GM23338 (cell line): Measurements from ENCODE around the gene ZC3H12C. TPM values are rescaled to one million over a fixed set of nuclear protein-coding genes. Genes with fewer than 3 reads are reported as not detected.
"Not testable (repeated sequence)": the region's sequence is repeated elsewhere in the genome, so short reads cannot be mapped to it uniquely, and the experiment has no call there.

Experiments used
- ATAC-seq: fragments of 200-7000 bp; cut with Tn5 transposase; 3 replicates; pipeline ENCODE4 v1.9.1; 2020
- DNase-seq: peaks from one replicate; pipeline ENCODE4 v3.0.0-alpha.2; 2015; ENCODE audit warnings: low spot score
- H2AFZ ChIP-seq: fragments of 200-600 bp; sonication (generic); 2 replicates; pipeline ENCODE4 v1.8.0; 2016; ENCODE audit warnings: antibody characterized with exemption, mild to moderate bottlenecking, moderate library complexity
- H3F3A ChIP-seq: fragments of 200-600 bp; sonication (generic); replicated peaks from 2 replicates; pipeline ENCODE4 v1.8.0; 2017; ENCODE audit warnings: antibody characterized with exemption, mixed run types, low read depth
- H3K27ac ChIP-seq: fragments of 200-600 bp; sonication (generic); 2 replicates; pipeline ENCODE4 v1.6.1; 2016; ENCODE audit warnings: low read depth
- H3K27me3 ChIP-seq: fragments of 200-600 bp; sonication (generic); 2 replicates; pipeline ENCODE4 v1.8.0; 2016; ENCODE audit warnings: mild to moderate bottlenecking, mixed run types, moderate library complexity; ENCODE audit not compliant: insufficient read depth
- H3K36me3 ChIP-seq: fragments of 200-600 bp; sonication (generic); 2 replicates; pipeline ENCODE4 v1.8.0; 2016; ENCODE audit warnings: mild to moderate bottlenecking; ENCODE audit not compliant: insufficient read depth
- H3K4me1 ChIP-seq: fragments of 200-600 bp; sonication (generic); 2 replicates; pipeline ENCODE4 v1.8.0; 2016; ENCODE audit warnings: mild to moderate bottlenecking, moderate library complexity; ENCODE audit not compliant: insufficient read depth
- H3K4me2 ChIP-seq: fragments of 200-600 bp; sonication (generic); 2 replicates; pipeline ENCODE4 v1.7.1; 2017; ENCODE audit warnings: mixed run types
- H3K4me3 ChIP-seq: fragments of 200-600 bp; sonication (generic); 2 replicates; pipeline ENCODE4 v1.6.1; 2016; ENCODE audit warnings: mixed run types
- H3K79me2 ChIP-seq: fragments of 200-600 bp; sonication (generic); replicated peaks from 2 replicates; pipeline ENCODE4 v1.8.0; 2017; ENCODE audit warnings: mild to moderate bottlenecking; ENCODE audit not compliant: insufficient read depth
- H3K9me2 ChIP-seq: fragments of 200-600 bp; sonication (generic); 2 replicates; pipeline ENCODE4 v1.8.0; 2017; ENCODE audit not compliant: insufficient read depth
- H4K20me1 ChIP-seq: fragments of 200-600 bp; sonication (generic); replicated peaks from 2 replicates; pipeline ENCODE4 v1.8.0; 2017; ENCODE audit warnings: mild to moderate bottlenecking; ENCODE audit not compliant: insufficient read depth
- H3K27ac Mint-ChIP-seq: 2 replicates; pipeline ENCODE4 v1.8.0; 2020; ENCODE audit warnings: inconsistent platforms, mild to moderate bottlenecking, moderate library complexity, mixed read lengths
- H3K27me3 Mint-ChIP-seq: 3 replicates; pipeline ENCODE4 v1.8.0; 2022; ENCODE audit warnings: low read depth, mild to moderate bottlenecking, moderate library complexity, mixed read lengths, inconsistent platforms; ENCODE audit not compliant: insufficient read depth, poor library complexity
- H3K36me3 Mint-ChIP-seq: 3 replicates; pipeline ENCODE4 v1.8.0; 2021; ENCODE audit warnings: low read depth, mild to moderate bottlenecking, inconsistent platforms, moderate library complexity, mixed read lengths
- H3K4me1 Mint-ChIP-seq: 3 replicates; pipeline ENCODE4 v1.8.0; 2020; ENCODE audit warnings: mild to moderate bottlenecking, inconsistent platforms, mixed read lengths
- H3K4me3 Mint-ChIP-seq: 3 replicates; pipeline ENCODE4 v1.8.0; 2021; ENCODE audit warnings: moderate library complexity, mild to moderate bottlenecking, inconsistent platforms, mixed read lengths
- H3K9me3 Mint-ChIP-seq: 3 replicates; pipeline ENCODE4 v1.8.0; 2020; ENCODE audit warnings: moderate library complexity, mild to moderate bottlenecking, inconsistent platforms, mixed read lengths
- CREB1 ChIP-seq: fragments of 250-450 bp; sonication (Bioruptor Pico); IDR thresholded peaks from 2 replicates; pipeline ENCODE4 v1.5.0; 2020; ENCODE audit warnings: low read depth, mild to moderate bottlenecking, moderate library complexity
- ETS1 ChIP-seq: IDR thresholded peaks from 2 replicates; pipeline ENCODE4 v1.6.1; 2016; ENCODE audit warnings: antibody characterized with exemption
- EZH2phosphoT487 ChIP-seq: fragments of 200-600 bp; sonication (generic); IDR thresholded peaks from one replicate; pipeline ENCODE4 v1.8.1; 2018; ENCODE audit warnings: antibody characterized with exemption; ENCODE audit not compliant: unreplicated experiment
- JUNB ChIP-seq: IDR thresholded peaks from one replicate; pipeline ENCODE4 v1.6.1; 2016; ENCODE audit warnings: antibody characterized with exemption; ENCODE audit not compliant: unreplicated experiment
- NANOG ChIP-seq: IDR thresholded peaks from 2 replicates; pipeline ENCODE4 v1.6.1; 2016; ENCODE audit warnings: antibody characterized with exemption, borderline replicate concordance
- POLR2AphosphoS5 ChIP-seq: IDR thresholded peaks from 2 replicates; pipeline ENCODE4 v1.6.1; 2016; ENCODE audit warnings: antibody characterized with exemption, low read depth
- STAT1 ChIP-seq: IDR thresholded peaks from one replicate; pipeline ENCODE4 v1.6.1; 2016; ENCODE audit warnings: antibody characterized with exemption; ENCODE audit not compliant: unreplicated experiment
- ZNF114 ChIP-seq: fragments of 250-450 bp; sonication (Bioruptor Pico); IDR thresholded peaks from 2 replicates; pipeline ENCODE4 v1.5.0; 2020; ENCODE audit warnings: mild to moderate bottlenecking, moderate library complexity
- ZNF331 ChIP-seq: fragments of 250-450 bp; sonication (Bioruptor Pico); IDR thresholded peaks from 2 replicates; pipeline ENCODE4 v1.5.0; 2020; ENCODE audit warnings: low read depth, mild to moderate bottlenecking, moderate library complexity
- polyA plus RNA-seq: library from polyadenylated mRNA; unstranded; fragments of >200 nt; fragmentation: Nextera tagmentation; extraction: Ambion mirVana; gene quantifications from 2 replicates; pipeline ENCODE4 v1.2.1, GENCODE V29; 2016
- total RNA-seq: library from RNA; depleted of rRNA; stranded (reverse); fragments of >200 nt; shearing (Covaris generic); gene quantifications from 2 replicates; pipeline ENCODE4 v1.2.3, GENCODE V29; 2014
- TF ChIP-seq, protein P1 (sequence below): IDR thresholded peaks from one replicate; pipeline ENCODE4 v1.6.1; 2018; ENCODE audit warnings: antibody characterized with exemption; ENCODE audit not compliant: unreplicated experiment
- TF ChIP-seq, protein P2 (sequence below), 2 experiments: fragments of 200-600 bp in 1 of 2; sonication (generic) in 1 of 2; conservative IDR thresholded peaks; 2 replicates each; pipeline versions ENCODE4 v1.5.1 to v1.6.1; 2016 to 2017; ENCODE audit warnings: antibody characterized with exemption in 2 of 2, low read depth in 2 of 2, mild to moderate bottlenecking in 2 of 2, moderate library complexity in 1 of 2

ZC3H12C gene
- total and polyA plus RNA-seq, 2 experiments from 2014 or later: 0.55 to 2.4 TPM

DNA sequence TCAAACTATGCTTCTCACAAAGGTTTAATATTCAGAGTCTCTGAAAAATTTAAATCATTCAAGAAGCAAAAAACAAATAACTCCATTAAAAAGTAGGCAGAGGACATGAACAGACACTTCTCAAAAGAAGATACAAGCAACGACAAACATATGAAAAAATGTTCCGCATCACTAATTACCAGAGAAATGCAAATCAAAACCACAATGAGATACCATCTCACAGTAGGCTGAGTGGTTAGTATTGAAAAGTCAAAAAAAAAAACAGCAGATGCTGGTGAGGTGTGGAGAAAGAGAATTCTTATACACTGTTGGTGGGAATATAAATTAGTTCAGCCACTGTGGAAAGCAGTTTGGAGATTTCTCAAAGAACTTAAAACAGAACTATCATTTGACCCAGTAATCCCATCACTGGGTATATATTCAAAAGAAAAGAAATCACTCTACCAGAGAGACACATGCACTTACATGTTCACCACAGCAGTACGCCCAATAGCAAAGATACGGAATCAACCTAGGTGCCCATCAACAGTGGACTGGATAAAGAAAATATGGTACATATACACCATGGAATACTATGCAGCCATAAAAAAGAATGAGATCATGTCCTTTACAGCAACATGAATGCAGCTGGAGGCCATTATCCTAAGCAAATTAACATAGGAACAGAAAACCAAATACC is 99.6 kb downstream of the ZC3H12C start:
- H3K9me2 ChIP-seq, H3K27me3 ChIP-seq, H2AFZ ChIP-seq, H3K79me2 ChIP-seq, H3K4me1 Mint-ChIP-seq, H3K36me3 Mint-ChIP-seq, H3K27me3 Mint-ChIP-seq, H3K36me3 ChIP-seq, H3K4me3 ChIP-seq, H3K9me3 Mint-ChIP-seq, ATAC-seq, H4K20me1 ChIP-seq, H3K4me1 ChIP-seq, H3K4me2 ChIP-seq, DNase-seq, H3K27ac Mint-ChIP-seq, H3F3A ChIP-seq, H3K27ac ChIP-seq, H3K4me3 Mint-ChIP-seq: not testable (repeated sequence)

GRCh38 chr11:110194211-110194766 is 101.1 kb downstream of the ZC3H12C start:
- not testable (repeated sequence) for ATAC-seq, H3K4me3 ChIP-seq, H3K36me3 ChIP-seq, H4K20me1 ChIP-seq, H3K36me3 Mint-ChIP-seq, H3F3A ChIP-seq, H3K79me2 ChIP-seq, H3K4me1 Mint-ChIP-seq, H3K9me3 Mint-ChIP-seq, H2AFZ ChIP-seq, H3K27me3 Mint-ChIP-seq, H3K4me3 Mint-ChIP-seq, H3K4me2 ChIP-seq, H3K27ac ChIP-seq, H3K27me3 ChIP-seq, H3K27ac Mint-ChIP-seq, DNase-seq, H3K4me1 ChIP-seq, H3K9me2 ChIP-seq

GRCh38 chr11:110196241-110196754 is 103.1 kb downstream of the ZC3H12C start:
- Histone ChIP-seq H3K4me3 (no peak overlapping the region), H3K4me2 (no peak overlapping the region)
- ATAC-seq: no peak
- TF ChIP-seq EZH2phosphoT487 (no peak), ZNF331 (CRISPR knock-in tag) (no peak), JUNB (no peak), NANOG (no peak), POLR2AphosphoS5 (no peak), ZNF114 (CRISPR knock-in tag) (no peak), CREB1 (CRISPR knock-in tag) (no peak), ETS1 (no peak), STAT1 (no peak)
- TF ChIP-seq, protein P1, sequence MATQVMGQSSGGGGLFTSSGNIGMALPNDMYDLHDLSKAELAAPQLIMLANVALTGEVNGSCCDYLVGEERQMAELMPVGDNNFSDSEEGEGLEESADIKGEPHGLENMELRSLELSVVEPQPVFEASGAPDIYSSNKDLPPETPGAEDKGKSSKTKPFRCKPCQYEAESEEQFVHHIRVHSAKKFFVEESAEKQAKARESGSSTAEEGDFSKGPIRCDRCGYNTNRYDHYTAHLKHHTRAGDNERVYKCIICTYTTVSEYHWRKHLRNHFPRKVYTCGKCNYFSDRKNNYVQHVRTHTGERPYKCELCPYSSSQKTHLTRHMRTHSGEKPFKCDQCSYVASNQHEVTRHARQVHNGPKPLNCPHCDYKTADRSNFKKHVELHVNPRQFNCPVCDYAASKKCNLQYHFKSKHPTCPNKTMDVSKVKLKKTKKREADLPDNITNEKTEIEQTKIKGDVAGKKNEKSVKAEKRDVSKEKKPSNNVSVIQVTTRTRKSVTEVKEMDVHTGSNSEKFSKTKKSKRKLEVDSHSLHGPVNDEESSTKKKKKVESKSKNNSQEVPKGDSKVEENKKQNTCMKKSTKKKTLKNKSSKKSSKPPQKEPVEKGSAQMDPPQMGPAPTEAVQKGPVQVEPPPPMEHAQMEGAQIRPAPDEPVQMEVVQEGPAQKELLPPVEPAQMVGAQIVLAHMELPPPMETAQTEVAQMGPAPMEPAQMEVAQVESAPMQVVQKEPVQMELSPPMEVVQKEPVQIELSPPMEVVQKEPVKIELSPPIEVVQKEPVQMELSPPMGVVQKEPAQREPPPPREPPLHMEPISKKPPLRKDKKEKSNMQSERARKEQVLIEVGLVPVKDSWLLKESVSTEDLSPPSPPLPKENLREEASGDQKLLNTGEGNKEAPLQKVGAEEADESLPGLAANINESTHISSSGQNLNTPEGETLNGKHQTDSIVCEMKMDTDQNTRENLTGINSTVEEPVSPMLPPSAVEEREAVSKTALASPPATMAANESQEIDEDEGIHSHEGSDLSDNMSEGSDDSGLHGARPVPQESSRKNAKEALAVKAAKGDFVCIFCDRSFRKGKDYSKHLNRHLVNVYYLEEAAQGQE: no peak
- TF ChIP-seq, protein P2, sequence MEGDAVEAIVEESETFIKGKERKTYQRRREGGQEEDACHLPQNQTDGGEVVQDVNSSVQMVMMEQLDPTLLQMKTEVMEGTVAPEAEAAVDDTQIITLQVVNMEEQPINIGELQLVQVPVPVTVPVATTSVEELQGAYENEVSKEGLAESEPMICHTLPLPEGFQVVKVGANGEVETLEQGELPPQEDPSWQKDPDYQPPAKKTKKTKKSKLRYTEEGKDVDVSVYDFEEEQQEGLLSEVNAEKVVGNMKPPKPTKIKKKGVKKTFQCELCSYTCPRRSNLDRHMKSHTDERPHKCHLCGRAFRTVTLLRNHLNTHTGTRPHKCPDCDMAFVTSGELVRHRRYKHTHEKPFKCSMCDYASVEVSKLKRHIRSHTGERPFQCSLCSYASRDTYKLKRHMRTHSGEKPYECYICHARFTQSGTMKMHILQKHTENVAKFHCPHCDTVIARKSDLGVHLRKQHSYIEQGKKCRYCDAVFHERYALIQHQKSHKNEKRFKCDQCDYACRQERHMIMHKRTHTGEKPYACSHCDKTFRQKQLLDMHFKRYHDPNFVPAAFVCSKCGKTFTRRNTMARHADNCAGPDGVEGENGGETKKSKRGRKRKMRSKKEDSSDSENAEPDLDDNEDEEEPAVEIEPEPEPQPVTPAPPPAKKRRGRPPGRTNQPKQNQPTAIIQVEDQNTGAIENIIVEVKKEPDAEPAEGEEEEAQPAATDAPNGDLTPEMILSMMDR (conservative IDR thresholded peaks at IDR 0.05; ENCODE audit: low read depth in 2 of 2): no peak

More at GRCh38 chr11:110196241-110196754, 103.1 kb downstream of the ZC3H12C start:
- Mint-ChIP-seq H3K27me3 (no peaks in the 10 kb centered on the region), H3K4me1 (peaks cover 14% of the 10 kb centered on the region), H3K36me3 (no peaks in the 10 kb centered on the region), H3K27ac (no peak overlapping the region; the same call in 1 of the 2 replicates), H3K4me3 (no peak overlapping the region), H3K9me3 (no peaks in the 10 kb centered on the region; the same call in 2 of the 3 replicates)
- no peaks in the 10 kb centered on the region for H3K79me2 ChIP-seq
- no peak overlapping the region for H3K27ac ChIP-seq
- no peaks in the 10 kb centered on the region for H3K36me3 ChIP-seq
- no peak overlapping the region for H2AFZ ChIP-seq
- H3K9me2 ChIP-seq: no peaks in the 10 kb centered on the region
- H3K27me3 ChIP-seq: no peaks in the 10 kb centered on the region
- no peaks in the 10 kb centered on the region for H3F3A ChIP-seq
- DNase-seq: no peak
- H4K20me1 ChIP-seq: no peaks in the 10 kb centered on the region
- peaks cover 12% of the 10 kb centered on the region for H3K4me1 ChIP-seq
